ENCODE measurements around the gene UBL7.

The UBL7 gene

DNA sequence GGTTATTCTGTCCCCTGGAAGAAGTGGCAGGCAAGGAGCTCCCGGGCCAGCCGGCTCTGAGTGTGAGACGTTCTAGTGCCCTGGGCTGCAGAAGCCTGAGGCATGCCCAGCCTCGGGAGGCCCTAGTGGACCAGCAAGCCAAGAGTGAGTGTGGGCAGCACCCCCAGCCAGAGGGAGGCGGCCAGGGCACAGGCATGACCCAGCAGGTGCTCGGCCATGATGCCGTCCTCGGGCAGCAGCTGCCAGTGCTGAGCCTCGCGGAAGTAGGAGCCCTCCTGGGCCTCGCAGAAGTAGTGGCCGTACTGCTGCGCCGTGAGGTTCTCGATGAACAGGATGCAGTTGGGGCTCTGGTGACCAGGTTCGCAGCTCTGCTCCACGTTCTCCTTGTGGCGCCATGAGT lies 50.5 kb downstream of the UBL7 start:
- TF ChIP-seq, protein P1, sequence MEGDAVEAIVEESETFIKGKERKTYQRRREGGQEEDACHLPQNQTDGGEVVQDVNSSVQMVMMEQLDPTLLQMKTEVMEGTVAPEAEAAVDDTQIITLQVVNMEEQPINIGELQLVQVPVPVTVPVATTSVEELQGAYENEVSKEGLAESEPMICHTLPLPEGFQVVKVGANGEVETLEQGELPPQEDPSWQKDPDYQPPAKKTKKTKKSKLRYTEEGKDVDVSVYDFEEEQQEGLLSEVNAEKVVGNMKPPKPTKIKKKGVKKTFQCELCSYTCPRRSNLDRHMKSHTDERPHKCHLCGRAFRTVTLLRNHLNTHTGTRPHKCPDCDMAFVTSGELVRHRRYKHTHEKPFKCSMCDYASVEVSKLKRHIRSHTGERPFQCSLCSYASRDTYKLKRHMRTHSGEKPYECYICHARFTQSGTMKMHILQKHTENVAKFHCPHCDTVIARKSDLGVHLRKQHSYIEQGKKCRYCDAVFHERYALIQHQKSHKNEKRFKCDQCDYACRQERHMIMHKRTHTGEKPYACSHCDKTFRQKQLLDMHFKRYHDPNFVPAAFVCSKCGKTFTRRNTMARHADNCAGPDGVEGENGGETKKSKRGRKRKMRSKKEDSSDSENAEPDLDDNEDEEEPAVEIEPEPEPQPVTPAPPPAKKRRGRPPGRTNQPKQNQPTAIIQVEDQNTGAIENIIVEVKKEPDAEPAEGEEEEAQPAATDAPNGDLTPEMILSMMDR (IDR thresholded peaks at IDR 0.05; ENCODE audit: low read depth, low read length): no peak
- no peak overlapping the region for H3K4me3 ChIP-seq (replicated peaks in 1 of 2; ENCODE audit: low read depth in 2 of 2, low read length in 2 of 2)
- DNase-seq (ENCODE audit: low read depth in 2 of 2): no peak

DNA sequence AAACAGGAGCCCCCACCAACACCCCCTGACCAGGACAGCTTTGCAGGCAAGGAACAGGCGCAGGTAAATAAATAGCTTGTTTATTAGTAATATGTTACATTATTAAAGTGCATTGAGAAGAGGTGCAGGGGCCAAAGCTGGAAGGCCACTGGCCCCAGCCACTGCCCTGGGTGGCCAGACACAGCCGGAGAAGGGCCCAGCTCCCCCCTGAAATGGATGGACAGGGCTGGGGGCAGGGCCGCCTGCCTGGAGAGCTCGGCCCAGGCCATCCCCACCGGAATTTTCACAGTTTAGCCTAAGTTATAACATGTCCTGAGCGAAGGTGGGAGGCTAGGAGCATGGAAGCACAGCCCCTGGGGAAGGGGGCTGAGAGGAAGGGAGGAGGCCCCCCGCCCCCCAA lies 51.7 kb downstream of the UBL7 start:
- DNase-seq (ENCODE audit: low read depth in 2 of 2): no peak
- TF ChIP-seq, protein P1 (IDR thresholded peaks at IDR 0.05; ENCODE audit: low read depth, low read length): no peak
- no peak overlapping the region for H3K4me3 ChIP-seq (replicated peaks in 1 of 2; ENCODE audit: low read depth in 2 of 2, low read length in 2 of 2)

DNA sequence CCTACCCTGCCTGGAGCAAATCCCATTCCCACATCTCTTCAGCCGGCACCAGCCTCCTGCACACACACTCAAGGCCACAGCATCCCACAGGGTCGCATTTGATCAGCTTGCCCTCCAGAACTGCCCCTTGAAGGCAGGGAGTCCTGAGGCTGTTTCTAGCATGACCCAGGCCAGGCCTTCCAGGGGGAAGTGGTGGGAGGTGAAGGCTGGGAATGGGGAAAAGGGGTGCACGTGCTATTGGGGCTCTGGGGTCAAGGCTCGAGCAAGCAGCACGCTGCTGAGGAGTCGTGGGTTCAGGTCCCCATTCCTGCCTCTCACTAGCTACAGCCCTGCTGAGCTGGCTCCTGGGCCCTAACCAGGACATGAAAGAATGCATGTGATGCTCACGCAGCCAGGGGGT lies 52.1 kb downstream of the UBL7 start:
- TF ChIP-seq, protein P1 (IDR thresholded peaks at IDR 0.05; ENCODE audit: low read depth, low read length): no peak
- DNase-seq (ENCODE audit: low read depth in 2 of 2): no peak
- H3K4me3 ChIP-seq (replicated peaks in 1 of 2; ENCODE audit: low read depth in 2 of 2, low read length in 2 of 2): no peak overlapping the region

DNA sequence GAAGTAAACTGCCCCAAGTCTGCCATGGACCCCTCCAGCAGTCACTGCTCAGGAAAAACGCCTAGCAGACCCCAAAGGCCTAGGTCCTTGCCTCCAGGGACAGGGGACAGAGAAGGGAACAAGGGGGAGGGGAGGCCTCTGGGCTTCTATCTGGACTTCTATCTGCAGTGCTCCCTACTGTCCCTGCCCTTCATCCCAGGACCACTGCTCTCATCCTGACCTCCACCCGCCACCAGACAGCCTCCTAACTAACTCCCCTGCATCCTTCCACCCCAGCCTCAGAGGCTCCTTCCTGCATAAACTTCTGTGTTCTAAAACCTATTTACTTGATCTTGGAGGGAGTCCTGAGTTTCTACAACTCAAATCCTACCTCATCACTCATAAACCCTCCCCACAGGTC lies 52.6 kb downstream of the UBL7 start:
- no peak for DNase-seq (ENCODE audit: low read depth in 2 of 2)
- H3K4me3 ChIP-seq (replicated peaks in 1 of 2; ENCODE audit: low read depth in 2 of 2, low read length in 2 of 2): no peak overlapping the region
- TF ChIP-seq, protein P1 (IDR thresholded peaks at IDR 0.05; ENCODE audit: low read depth, low read length): no peak

DNA sequence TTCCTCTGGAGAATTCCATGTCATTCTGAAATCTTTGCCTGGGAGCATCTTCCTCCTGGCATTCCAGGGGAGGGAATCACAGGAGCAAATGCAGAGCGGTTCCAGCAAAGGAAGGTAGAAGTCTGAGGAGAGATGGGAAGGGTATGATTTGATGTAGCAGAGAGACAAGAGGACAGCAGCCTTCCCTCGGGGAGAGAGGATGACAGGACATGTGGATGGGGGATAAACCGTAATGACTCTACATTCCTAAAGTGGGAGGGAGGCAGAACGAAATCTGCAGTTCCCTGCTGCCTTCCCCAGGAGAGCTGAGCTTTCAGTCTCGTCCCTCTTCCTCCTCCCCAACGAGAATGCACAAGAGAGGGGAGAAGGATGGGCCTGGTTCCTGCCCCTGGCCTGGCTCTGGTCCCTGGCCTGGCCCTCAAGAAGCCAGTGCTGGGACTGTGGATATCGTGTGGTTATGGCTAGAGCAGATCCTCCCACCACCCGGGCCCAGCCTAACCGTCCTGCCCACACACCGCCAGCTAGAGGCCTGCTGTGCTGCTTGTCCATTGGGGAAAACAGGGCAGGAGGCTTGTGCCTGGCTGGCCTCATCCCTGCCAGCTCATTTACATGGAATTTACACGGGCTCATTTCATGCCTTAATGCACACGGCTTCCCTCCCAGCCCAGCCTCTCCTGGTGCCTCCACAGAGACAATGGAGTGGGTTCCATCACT lies 53.8 kb downstream of the UBL7 start:
- H3K4me3 ChIP-seq (replicated peaks in 1 of 2; ENCODE audit: low read depth in 2 of 2, low read length in 2 of 2): no peak overlapping the region
- DNase-seq (ENCODE audit: low read depth in 2 of 2): peak; percentile 88 to 89
- TF ChIP-seq, protein P1 (IDR thresholded peaks at IDR 0.05; ENCODE audit: low read depth, low read length): no peak

DNA sequence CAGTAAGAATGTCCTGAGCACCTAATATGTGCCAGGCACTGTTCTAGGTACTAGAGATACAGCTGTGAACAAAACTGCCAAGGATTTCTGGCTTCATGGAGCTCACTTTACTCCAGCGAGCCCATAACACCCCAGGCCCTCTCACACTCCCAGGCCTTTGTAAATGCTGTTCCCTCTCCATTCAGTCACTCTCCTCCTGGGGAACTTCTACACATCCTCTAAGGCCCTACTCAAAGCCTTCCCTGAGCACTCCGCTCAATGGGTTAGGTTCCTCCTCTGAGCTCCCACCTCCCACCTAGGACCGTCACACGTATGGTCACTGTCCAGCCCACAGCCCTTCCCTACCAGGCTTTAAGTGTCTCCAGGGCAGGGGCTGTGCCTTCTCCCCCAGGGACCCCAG lies 54.4 kb downstream of the UBL7 start:
- TF ChIP-seq, protein P1 (IDR thresholded peaks at IDR 0.05; ENCODE audit: low read depth, low read length): no peak
- no peak overlapping the region for H3K4me3 ChIP-seq (replicated peaks in 1 of 2; ENCODE audit: low read depth in 2 of 2, low read length in 2 of 2)
- no peak for DNase-seq (ENCODE audit: low read depth in 2 of 2)

DNA sequence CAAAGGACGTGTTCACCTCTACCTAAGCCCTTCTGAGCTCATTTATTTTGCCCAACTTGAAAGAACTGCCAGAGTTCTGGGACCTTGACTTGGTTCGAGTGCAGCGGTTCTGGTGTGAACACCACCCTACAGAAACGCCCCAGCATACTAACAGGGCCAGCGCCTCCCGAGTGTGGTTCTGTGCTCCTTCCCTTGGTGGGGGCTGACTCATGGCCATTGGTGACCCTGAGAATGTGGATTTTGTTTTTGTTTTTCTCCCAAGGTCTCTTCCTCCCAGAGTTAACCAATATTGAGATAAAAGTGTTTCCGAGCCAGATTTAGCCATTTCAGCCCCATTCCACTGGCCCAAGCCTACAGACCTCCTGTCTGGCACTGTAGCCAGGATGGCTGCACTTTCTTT lies 55.1 kb downstream of the UBL7 start:
- TF ChIP-seq, protein P1 (IDR thresholded peaks at IDR 0.05; ENCODE audit: low read depth, low read length): no peak
- no peak overlapping the region for H3K4me3 ChIP-seq (replicated peaks in 1 of 2; ENCODE audit: low read depth in 2 of 2, low read length in 2 of 2)
- DNase-seq (ENCODE audit: low read depth in 2 of 2): peak in 1 of 2 donors; percentile 57
